K562 (cell line): Measurements from ENCODE around the gene UBA3. TPM values are rescaled to one million over a fixed set of nuclear protein-coding genes. Genes with fewer than 3 reads are reported as not detected.

Experiments used
- BMI1 ChIP-seq: fragments of 150-350 bp; IDR thresholded peaks from 2 replicates; pipeline ENCODE4 v1.6.1; 2014; ENCODE audit warnings: low read length
- KDM1A ChIP-seq, 2 experiments: fragments of 450-650 bp; IDR thresholded peaks; 2 replicates each; pipeline ENCODE4 v1.6.1; 2016; ENCODE audit warnings: mild to moderate bottlenecking in 2 of 2
- MXI1 ChIP-seq: IDR thresholded peaks from 2 replicates; pipeline ENCODE4 v1.6.1; 2011; ENCODE audit warnings: low read depth, mild to moderate bottlenecking, improper control_type of control experiment, low read length
- POLR2H ChIP-seq: IDR thresholded peaks from 2 replicates; pipeline ENCODE4 v1.6.1; 2016; ENCODE audit warnings: missing genetic modification characterization, low read depth, mild to moderate bottlenecking, control low read depth, missing compliant biosample characterization, moderate library complexity
- POLR3G ChIP-seq: IDR thresholded peaks from 2 replicates; pipeline ENCODE4 v1.6.1; 2011; ENCODE audit not compliant: insufficient read length, insufficient replicate concordance; ENCODE audit errors: extremely low read depth
- POU5F1 ChIP-seq: fragments of 150-350 bp; IDR thresholded peaks from 2 replicates; pipeline ENCODE4 v1.6.1; 2014; ENCODE audit warnings: borderline replicate concordance, low read length, low read depth, mild to moderate bottlenecking; ENCODE audit not compliant: partially characterized antibody
- SUPT5H ChIP-seq: fragments of 450-650 bp; IDR thresholded peaks from 2 replicates; pipeline ENCODE4 v1.6.1; 2016
- XRCC5 ChIP-seq: fragments of 200-400 bp; formaldehyde crosslinking; IDR thresholded peaks from 2 replicates; pipeline ENCODE4 v1.6.1; 2017; ENCODE audit warnings: low read depth, mild to moderate bottlenecking, low read length
- ZFP30 ChIP-seq: fragments of 250-450 bp; sonication (Bioruptor Pico); IDR thresholded peaks from 2 replicates; pipeline ENCODE4 v1.8.0; 2022; ENCODE audit warnings: moderate library complexity, mild to moderate bottlenecking, inconsistent platforms, borderline replicate concordance
- ZNF175 ChIP-seq: fragments of 200-800 bp; sonication (Bioruptor generic); IDR thresholded peaks from 2 replicates; pipeline ENCODE4 v1.6.1; 2016; ENCODE audit warnings: low read depth, mild to moderate bottlenecking, missing genetic modification characterization, missing compliant biosample characterization
- polyA plus RNA-seq, 8 experiments: library from polyadenylated mRNA; depleted of rRNA in 4 of 8; stranded (reverse) in 5 of 8; unstranded in 3 of 8; fragments of >200 nt; fragmentation: Nextera tagmentation in 2 of 8; fragmentation: Illumina TruSeq in 1 of 8; extraction: Ambion mirVana in 2 of 8; extraction: Trizol in 1 of 8; gene quantifications; 2 replicates each; pipeline versions ENCODE4 v1.2.1 to v1.2.3, GENCODE V29; 2011 to 2014; ENCODE audit warnings: inconsistent platforms in 1 of 8, missing spikeins in 1 of 8
- total RNA-seq, 7 experiments: library from RNA; depleted of rRNA in 6 of 7; stranded (reverse); fragments of >200 nt in 6 of 7; fragmentation: Illumina TruSeq in 2 of 7; extraction: Trizol in 2 of 7; gene quantifications; 2 replicates each; pipeline versions ENCODE4 v1.2.1 to v1.2.3, GENCODE V29; 2011 to 2021; ENCODE audit warnings: low replicate concordance in 1 of 7
- TF ChIP-seq, protein P1 (sequence below), 2 experiments: IDR thresholded peaks; 2 replicates each; pipeline ENCODE4 v1.6.1; 2012; ENCODE audit warnings: improper control_type of control experiment in 2 of 2, low read depth in 2 of 2, low read length in 2 of 2, borderline replicate concordance in 1 of 2
- TF ChIP-seq, protein P2 (sequence below): IDR thresholded peaks from 2 replicates; pipeline ENCODE4 v1.6.1; 2012; ENCODE audit warnings: low read depth, low read length, improper control_type of control experiment, borderline replicate concordance
- TF ChIP-seq, protein P3 (sequence below): IDR thresholded peaks from 2 replicates; pipeline ENCODE4 v1.6.1; 2011; ENCODE audit not compliant: insufficient read length; ENCODE audit errors: extremely low read depth
- TF ChIP-seq, protein P4 (sequence below): sonication (generic); formaldehyde crosslinking; IDR thresholded peaks from 2 replicates; pipeline ENCODE4 v1.8.0; 2022; ENCODE audit warnings: missing genetic modification reagents, mild to moderate bottlenecking, borderline replicate concordance
- TF ChIP-seq, protein P5 (sequence below): conservative IDR thresholded peaks from 2 replicates; pipeline ENCODE4 v1.6.1; 2011; ENCODE audit warnings: low read depth, mild to moderate bottlenecking, low read length; ENCODE audit not compliant: control insufficient read depth
- TF ChIP-seq, protein P6 (sequence below): IDR thresholded peaks from 2 replicates; pipeline ENCODE4 v1.6.1; 2011; ENCODE audit warnings: borderline replicate concordance, low read depth, mild to moderate bottlenecking, moderate library complexity, low read length; ENCODE audit not compliant: insufficient read depth, poor library complexity, severe bottlenecking

Gene UBA3
- total and polyA plus RNA-seq, 9 of the 15 experiments (the other 6 are each of a cell fraction or from before 2014, with no cell fraction given): 23.2 to 80.0 (median 38.6) TPM

DNA sequence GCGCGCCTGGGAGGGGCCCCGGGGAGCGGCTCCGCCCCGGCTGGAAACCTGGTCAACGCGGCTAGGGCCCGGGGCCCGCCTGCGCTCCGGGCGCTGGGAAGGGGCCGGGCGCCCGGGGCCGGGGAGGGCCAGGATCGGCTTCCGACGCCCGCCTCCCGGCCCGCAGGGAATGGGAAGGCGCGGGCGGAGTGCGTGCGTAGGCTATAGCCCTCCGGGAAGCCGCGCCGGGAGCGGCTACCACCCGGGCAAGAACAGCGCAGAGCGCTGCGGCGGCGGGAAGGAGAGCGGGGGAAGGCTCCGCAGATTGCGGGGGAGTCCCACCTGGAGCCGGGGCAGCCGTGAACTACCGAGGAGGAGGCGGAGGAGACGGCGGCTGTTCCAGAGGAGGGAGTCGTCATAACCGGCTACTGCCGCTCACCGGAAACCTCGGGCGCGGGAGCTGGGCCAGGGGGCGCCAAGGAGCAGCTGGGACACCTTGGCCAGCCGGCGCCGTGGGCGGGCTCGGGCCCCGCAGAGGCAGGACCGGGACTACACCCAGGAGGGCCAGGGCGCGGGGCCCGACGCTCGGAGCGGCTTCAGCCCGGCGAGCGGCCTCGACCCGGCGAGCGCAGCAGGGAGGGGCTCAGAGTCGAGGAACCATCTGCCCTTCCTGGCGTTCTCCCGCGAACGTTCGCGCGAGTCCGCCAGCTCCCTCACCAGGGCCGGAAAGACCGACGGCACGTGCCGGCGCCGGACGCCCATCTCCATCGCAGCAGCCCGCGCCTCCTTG, 66.7 kb downstream of the UBA3 start, which contains the start of gene EOGT (continued):
- TF ChIP-seq, protein P1, sequence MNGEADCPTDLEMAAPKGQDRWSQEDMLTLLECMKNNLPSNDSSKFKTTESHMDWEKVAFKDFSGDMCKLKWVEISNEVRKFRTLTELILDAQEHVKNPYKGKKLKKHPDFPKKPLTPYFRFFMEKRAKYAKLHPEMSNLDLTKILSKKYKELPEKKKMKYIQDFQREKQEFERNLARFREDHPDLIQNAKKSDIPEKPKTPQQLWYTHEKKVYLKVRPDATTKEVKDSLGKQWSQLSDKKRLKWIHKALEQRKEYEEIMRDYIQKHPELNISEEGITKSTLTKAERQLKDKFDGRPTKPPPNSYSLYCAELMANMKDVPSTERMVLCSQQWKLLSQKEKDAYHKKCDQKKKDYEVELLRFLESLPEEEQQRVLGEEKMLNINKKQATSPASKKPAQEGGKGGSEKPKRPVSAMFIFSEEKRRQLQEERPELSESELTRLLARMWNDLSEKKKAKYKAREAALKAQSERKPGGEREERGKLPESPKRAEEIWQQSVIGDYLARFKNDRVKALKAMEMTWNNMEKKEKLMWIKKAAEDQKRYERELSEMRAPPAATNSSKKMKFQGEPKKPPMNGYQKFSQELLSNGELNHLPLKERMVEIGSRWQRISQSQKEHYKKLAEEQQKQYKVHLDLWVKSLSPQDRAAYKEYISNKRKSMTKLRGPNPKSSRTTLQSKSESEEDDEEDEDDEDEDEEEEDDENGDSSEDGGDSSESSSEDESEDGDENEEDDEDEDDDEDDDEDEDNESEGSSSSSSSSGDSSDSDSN (IDR thresholded peaks at IDR 0.05; ENCODE audit: borderline replicate concordance in 1 of 2, low read depth in 2 of 2, low read length in 2 of 2): peak; percentile 73 to 91; a peak in 3 of 4 replicates
- TF ChIP-seq, protein P2, sequence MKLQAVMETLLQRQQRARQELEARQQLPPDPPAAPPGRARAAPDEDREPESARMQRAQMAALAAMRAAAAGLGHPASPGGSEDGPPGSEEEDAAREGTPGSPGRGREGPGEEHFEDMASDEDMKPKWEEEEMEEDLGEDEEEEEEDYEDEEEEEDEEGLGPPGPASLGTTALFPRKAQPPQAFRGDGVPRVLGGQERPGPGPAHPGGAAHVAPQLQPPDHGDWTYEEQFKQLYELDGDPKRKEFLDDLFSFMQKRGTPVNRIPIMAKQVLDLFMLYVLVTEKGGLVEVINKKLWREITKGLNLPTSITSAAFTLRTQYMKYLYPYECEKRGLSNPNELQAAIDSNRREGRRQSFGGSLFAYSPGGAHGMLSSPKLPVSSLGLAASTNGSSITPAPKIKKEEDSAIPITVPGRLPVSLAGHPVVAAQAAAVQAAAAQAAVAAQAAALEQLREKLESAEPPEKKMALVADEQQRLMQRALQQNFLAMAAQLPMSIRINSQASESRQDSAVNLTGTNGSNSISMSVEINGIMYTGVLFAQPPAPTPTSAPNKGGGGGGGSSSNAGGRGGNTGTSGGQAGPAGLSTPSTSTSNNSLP: no peak
- TF ChIP-seq POLR3G: no peak
- no peak for TF ChIP-seq KDM1A (IDR thresholded peaks at IDR 0.05)
- TF ChIP-seq, protein P3, sequence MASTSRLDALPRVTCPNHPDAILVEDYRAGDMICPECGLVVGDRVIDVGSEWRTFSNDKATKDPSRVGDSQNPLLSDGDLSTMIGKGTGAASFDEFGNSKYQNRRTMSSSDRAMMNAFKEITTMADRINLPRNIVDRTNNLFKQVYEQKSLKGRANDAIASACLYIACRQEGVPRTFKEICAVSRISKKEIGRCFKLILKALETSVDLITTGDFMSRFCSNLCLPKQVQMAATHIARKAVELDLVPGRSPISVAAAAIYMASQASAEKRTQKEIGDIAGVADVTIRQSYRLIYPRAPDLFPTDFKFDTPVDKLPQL: no peak
- TF ChIP-seq, protein P4, sequence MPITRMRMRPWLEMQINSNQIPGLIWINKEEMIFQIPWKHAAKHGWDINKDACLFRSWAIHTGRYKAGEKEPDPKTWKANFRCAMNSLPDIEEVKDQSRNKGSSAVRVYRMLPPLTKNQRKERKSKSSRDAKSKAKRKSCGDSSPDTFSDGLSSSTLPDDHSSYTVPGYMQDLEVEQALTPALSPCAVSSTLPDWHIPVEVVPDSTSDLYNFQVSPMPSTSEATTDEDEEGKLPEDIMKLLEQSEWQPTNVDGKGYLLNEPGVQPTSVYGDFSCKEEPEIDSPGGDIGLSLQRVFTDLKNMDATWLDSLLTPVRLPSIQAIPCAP (CRISPR knock-in tag): no peak
- no peak for TF ChIP-seq MXI1
- no peak for TF ChIP-seq POU5F1
- TF ChIP-seq SUPT5H: peak; percentile 66
- no peak for TF ChIP-seq POLR2H (tag)
- TF ChIP-seq, protein P5, sequence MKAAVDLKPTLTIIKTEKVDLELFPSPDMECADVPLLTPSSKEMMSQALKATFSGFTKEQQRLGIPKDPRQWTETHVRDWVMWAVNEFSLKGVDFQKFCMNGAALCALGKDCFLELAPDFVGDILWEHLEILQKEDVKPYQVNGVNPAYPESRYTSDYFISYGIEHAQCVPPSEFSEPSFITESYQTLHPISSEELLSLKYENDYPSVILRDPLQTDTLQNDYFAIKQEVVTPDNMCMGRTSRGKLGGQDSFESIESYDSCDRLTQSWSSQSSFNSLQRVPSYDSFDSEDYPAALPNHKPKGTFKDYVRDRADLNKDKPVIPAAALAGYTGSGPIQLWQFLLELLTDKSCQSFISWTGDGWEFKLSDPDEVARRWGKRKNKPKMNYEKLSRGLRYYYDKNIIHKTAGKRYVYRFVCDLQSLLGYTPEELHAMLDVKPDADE: peak; percentile 57; the same call in 1 of the 2 replicates
- TF ChIP-seq ZNF175: no peak
- TF ChIP-seq BMI1: no peak
- TF ChIP-seq, protein P6, sequence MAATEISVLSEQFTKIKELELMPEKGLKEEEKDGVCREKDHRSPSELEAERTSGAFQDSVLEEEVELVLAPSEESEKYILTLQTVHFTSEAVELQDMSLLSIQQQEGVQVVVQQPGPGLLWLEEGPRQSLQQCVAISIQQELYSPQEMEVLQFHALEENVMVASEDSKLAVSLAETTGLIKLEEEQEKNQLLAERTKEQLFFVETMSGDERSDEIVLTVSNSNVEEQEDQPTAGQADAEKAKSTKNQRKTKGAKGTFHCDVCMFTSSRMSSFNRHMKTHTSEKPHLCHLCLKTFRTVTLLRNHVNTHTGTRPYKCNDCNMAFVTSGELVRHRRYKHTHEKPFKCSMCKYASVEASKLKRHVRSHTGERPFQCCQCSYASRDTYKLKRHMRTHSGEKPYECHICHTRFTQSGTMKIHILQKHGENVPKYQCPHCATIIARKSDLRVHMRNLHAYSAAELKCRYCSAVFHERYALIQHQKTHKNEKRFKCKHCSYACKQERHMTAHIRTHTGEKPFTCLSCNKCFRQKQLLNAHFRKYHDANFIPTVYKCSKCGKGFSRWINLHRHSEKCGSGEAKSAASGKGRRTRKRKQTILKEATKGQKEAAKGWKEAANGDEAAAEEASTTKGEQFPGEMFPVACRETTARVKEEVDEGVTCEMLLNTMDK: peak; percentile 66
- peak; percentile 64; the same call in 1 of the 2 replicates for TF ChIP-seq XRCC5
- no peak for TF ChIP-seq ZFP30 (CRISPR knock-in tag)
